GM19351 (cell line): ENCODE measurements around the gene OXNAD1.
A peak's percentile ranks its signal among the peaks of the same experiment; 100 is the strongest.

Experiments
- ATAC-seq: cut with Tn5 transposase; IDR thresholded peaks from one replicate; pipeline ENCODE4 v1.9.1; 2021; ENCODE audit warnings: mild to moderate bottlenecking, moderate library complexity; ENCODE audit not compliant: unreplicated experiment

The OXNAD1 gene

DNA sequence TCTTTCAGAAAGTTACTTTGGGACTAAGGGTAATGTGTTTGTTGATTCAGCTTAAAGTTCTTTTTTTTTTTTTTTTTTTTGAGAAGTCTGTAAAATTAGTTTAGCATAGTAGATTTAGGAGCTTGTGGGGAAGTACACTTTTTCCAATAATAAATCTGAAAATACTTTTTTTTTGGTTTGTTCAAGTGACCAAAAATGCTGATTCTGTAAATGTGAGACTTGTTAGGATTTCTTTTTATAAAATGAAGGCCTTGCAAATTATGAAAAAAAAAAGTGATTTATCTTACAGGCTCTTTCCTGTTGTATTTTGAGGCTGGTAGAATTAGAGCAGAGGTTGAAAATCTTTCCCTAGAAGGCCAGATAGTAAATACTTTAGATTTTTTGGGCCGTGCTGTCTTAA lies 7.6 kb downstream of the OXNAD1 start:
- no peak for ATAC-seq

DNA sequence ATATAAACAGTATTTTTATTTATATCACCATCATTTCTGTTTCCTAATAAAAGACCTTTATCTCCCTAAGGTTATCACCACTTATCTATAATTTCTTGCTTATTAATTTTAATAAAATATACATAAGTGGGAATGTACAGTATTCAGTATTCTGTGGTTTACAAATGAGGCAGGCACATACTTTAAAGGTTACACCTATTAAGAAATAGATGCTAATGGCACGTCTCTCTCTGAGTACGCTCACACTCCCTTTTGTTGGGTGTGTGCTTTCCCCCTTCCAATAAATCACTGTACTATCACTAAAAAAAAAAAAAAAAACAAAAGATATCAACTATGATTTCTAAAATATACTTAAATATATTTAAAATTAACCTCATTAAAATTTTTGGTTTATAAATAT lies 8.9 kb downstream of the OXNAD1 start:
- ATAC-seq: no peak

DNA sequence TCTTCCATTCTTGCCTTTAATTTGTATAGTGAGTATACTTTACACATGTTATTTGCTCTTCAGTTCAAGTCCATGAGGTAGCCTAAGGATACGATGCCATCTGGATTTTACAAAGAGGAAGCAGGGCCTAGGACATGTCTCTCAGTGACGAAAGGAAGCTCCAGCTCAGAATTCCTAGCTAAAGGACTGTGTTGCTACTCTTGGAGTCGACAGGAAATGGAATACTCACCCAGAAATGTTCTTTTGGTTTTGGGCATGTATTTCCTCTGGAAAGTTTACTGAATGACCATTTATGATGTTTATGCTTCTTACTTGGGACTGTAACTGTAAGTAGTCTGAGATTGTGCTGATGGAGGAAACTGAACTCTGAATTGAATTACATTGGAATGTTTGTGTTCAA lies 12.5 kb downstream of the OXNAD1 start:
- ATAC-seq: no peak

DNA sequence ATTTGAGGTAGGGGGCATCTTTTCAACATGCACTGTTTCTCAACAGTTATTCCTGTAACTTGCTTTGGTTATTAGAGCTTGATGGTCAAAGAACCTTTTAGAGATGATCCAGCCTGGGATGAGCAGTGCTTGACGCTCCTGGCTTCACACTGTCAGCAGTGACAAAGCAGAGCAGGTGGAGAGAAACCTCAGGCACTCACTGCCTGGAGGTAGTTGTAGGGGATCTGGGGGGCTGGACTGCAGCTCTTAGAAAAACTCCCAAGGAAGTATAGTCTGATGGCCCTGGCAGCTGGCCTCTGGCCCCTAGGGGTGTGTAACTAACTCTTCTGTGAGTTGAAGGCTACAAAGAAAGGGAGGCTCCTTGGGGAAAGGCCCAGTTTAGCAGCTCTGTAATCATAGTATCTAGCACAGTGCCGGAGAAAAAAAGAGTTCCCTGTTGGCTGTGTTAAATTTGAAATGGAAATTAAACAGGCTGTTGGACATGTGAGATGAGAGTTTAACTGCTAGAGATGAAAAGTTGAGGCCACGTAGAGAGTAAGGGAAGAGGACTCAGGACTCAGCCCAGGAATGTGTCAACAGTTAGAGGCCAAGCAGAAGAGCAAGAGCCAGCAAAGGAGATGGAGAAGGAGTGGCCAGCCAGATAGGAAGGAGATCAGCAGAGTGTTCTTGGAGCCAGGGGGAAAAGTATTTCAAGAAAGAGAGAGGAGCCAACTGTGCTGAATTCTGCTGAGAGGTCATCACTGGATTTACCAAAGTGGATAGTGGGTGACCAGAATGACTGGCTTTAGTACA lies 14.2 kb downstream of the OXNAD1 start:
- no peak for ATAC-seq

DNA sequence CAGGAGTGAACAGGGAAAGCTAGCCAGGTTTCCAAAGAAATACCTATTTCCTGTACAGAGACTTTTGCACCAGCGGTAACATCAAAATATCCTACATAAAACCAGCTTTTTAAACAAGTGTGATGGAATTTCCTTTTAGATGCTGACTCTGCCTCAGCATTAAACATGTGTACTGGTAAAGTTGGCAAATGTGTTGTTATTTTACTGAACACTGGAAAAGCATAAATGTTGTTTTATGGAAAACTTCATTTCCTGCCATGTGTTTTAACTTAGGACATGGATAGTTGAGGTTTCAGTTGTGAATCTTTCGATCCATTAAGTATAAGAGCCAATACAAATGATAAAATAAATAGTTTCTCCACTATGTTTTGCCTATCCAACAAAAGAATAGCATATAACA lies 15.7 kb downstream of the OXNAD1 start:
- ATAC-seq: no peak

DNA sequence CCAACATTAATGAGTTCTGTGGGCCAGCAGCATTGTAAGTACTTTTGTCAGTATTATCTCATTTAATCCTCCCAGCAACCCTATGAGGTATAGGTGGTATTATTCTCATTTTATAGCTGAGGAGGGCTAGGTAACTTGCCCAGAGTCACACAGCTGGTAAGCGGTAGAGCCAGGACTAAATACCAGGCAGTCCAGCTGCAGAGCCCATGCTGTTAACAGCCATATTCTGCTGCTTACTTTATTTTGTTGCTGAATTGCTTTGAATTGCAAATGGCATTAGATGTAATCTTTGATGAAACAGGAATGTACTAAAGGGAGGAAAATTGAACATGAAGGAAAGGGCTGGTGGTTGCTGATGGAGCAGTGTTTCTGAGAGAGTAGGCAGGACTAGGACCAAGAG lies 19.6 kb downstream of the OXNAD1 start:
- no peak for ATAC-seq

DNA sequence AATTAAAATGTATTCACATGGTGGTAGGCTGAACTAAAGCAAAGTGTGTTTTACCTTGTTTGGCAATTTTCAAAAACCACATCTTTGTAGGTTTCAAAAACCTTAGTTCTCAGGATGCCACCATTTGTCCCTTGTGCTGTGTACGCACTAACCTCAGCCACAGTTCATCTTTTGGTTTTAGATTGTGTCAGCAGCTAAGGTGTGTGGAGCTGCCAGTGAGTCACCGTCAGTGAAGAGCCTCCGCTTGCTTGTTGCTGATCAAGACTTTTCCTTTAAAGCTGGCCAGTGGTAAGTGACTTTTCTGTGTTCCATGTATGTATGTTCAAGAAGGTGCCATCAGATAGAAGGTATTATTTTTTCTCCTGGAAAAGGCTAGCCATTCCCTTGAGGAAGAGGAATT lies 21.1 kb downstream of the OXNAD1 start:
- peak; percentile 91 for ATAC-seq

DNA sequence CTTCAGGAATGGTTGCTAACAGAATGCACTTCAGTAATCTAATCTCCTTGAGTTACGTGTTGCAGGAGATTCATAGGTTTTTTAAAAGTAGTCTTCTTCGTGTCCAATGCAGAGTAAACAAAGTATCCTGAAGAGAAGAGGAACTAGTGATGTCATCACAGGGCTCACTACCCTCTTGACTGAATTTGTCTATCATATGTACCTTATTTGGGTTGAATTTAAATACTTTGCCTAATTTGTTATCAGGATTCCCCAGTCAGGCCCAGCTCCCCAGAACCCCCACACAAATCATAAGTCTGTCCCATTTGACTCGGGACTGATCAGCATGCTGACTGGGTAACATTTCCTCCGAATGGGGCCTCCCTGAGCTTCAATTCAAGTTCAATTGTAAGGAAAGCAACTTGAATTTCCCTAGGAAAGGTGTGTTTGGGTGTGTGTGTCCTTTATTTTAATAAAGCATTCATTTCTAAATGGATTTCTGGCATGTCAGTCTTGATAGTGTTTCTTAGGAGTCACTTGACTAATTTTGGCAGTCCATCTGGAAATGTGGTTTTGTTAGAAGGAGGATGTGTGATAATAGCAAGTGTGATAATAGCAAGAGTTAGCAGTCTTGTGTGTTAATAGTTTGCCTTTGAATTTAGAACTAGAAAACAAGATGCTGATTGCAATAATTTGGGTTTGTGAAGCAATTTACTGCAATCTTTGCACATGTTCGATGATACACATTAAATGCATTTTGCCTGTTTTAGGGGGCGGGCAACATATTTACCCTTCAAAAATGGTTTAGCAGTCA lies 21.9 kb downstream of the OXNAD1 start:
- no peak for ATAC-seq

DNA sequence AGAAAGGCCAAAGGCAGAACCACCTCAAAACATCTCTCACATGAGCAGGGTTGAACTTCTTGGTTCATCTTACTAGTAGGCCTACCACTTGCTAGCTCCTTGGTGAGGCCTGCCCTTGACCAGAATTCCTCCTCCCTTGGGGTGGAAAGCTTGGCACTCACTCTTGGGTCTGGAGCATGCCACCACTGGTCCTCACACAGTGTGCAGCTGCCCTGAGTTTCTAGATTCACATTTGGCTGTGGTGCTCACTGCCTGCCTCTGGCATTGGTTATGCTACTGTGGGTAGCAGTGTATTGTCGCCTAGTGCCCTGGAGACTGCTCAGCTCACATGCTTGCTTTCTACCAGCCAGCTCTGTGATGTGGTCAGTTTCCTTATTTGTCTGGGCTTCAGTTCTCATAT lies 23.7 kb downstream of the OXNAD1 start:
- ATAC-seq: no peak

DNA sequence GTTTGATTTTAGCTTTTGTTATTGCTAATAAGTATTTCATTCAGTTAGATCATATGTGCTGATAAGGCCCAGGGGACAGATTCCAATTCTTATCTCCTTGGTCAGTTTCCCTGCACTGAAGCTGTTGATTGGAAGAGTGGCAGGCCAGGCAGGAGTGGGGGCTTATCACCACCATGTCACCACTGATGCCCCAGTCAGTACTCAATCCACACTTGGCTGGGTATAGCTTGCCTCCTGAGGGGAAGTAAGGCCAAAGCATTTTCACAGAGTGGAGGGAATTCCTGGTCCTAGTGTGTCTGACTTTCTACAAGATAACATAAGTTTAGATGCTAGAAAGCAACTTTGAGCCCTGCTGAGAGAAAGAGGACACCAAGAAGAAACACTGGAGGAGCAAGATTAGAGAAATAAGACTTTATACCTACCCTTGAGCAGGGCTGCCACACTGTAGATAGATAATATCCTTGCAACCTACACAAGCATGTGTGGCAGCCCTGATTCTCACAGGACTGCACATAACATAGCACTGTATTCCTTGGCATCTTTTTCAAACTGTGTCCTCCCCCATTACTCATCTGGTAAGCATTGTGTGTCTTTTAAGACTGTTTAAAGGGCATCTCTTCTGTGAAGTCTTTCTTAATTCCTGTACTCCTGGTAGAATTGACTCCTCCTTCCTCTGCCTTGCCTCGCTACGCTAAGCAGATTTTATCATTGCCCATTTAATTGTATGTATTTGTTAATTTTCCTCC lies 24.3 kb downstream of the OXNAD1 start:
- no peak for ATAC-seq

DNA sequence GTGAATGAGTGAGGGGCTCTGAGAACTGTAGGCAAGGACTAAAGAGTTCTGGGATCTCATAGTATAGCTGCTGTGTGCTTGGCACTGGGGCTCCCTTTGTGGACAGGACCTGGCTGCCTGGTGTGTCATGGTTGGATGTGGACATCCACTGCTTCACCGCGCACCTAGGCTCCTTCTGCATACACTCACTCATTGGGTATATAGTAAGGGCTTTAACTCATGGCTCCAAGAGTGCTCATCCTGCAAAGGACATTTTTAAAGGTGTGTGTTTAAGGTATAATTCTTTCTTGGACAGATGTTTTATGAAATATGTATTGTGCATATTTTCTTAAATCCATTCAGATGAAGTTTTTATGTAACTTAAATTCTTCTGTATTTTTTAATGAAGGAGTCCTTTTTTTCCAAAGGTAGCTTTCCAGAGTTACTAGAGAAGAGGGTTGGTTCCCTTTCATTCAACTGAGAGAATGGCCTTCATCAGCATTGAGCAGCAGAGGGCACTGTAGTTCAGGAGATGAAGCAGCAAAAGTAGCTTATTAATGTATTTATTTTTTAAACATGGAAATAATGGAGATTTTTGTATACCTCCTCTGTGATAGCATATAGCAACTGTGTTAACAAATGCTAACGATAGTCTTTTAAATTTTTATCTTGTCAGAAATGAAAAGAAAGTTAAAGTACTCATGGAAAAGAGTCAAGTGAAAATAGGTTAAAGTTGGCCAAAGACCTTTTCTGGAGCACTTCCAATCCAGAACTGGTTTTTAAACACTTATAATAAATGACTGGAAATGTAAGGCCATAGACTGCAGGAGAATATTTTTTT lies 25.2 kb downstream of the OXNAD1 start:
- ATAC-seq: no peak

DNA sequence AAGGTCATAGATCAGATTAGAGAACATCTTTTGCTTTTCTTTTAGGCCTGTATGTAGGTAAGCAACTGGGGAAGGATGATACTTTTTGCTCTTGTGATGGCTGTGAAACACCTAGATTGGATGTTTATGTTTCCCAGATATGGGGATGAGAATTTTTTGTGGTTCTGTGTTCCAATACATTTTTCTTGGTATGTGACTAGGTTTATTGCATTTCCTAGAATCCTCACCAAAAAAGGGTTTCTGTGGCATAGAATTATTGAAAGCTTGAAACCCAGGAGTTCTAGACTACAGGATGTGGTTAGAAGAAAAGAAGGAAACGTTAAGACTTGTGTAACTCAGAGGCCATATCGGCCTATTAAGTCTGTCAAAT lies 25.8 kb downstream of the OXNAD1 start:
- no peak for ATAC-seq

DNA sequence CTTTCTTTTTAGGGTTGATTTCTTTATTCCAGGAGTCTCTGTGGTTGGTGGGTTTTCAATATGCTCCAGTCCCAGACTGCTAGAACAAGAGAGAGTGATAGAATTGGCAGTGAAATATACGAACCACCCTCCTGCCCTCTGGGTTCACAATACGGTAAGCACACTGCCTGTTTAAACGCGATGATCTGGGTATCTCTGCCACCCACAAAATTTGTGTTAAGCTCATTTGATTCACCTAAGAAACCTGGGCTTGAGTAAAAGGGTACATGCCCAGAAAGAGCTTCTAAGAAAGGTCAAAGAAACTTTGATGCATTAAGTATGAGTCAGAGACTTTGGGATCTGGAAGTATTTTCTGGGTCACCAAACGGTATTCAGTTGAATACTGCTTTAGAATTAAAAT lies 29.8 kb downstream of the OXNAD1 start:
- ATAC-seq: no peak

DNA sequence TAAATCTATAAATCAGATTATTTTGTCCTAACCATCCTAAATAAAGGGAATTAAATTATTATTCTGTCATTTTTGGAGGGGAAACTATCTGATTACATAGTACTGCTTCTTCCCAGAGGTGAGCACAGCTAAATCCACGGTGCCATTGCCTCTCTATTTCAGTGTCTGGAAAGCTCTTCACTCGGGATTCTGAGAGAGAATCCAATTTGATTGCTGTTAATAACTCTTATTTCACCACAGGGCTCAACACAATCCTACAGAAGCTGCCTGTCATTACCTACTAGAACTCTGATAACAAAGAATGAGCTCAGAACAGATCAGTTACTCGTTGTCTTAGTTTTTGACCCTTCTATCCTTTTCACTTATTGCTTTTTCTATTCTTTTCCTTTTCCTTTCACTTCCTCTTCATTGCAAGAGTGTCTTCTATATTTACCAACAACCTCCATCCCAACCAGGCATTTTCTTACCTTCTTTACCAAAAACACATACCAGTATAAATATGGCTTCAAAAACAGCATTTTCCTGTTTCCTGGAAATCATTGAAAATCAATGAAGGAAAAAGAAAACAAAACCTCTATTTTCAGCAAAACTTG lies 30.4 kb downstream of the OXNAD1 start:
- ATAC-seq: no peak

DNA sequence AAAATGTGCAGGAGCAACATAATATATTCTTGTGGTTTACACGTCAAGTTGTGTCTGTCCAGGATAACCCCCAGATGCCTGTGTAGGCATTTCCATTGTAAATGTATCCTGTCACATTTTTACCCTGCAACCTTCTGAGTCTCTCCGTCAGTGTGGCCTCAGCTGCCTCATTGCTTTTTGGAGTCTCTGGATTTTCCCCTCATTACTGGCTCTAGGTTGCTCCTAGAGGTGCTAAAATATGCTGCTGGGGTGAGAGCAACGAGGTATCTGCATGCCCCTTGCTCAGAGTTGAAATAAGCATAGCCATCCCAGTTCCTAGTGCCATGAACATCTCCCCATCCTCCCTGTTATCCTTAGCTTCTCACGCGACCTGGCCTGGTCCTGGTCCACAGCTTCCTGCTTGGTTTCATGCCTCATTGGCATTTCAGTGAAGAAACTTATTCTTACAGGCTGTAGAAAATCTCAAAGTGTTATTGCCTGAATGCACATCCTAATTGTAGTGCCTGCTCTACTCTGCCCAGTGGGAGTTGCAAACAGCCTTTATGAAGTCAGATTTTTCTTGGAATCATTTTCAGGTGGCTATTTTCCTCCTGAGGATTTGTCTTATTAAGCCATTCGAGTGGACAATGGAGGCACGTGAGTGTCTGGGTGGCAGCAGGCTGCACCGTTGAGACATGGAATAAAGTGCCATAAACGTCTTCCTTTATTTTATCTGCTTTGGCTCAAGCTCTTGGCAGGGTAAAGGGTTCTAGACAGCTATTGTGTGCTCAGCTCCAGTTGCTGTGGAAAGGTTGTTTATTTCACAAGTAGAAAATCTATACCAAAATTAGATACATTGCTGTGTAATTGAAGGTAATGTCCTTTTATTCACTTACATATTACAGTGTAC lies 33.2 kb downstream of the OXNAD1 start:
- ATAC-seq: no peak

DNA sequence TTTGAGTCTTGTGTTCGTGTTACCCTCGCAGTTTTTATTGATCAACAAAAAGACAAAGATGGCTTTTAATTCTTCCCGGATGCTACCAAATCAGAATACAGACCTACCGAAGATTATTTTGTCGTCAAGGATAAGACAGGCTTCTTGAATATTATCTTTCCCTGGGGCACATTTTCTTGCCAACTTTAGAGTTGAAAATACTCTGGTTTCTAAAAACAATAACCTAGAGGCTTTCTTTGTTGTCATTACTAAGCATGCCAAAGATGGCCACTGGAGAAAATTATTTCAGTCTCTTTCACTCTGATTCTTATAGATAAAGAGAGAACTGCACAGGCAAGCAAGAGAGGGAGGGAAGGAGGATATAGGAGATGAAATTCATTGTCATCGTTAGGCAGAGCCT lies 33.9 kb downstream of the OXNAD1 start:
- ATAC-seq: no peak

DNA sequence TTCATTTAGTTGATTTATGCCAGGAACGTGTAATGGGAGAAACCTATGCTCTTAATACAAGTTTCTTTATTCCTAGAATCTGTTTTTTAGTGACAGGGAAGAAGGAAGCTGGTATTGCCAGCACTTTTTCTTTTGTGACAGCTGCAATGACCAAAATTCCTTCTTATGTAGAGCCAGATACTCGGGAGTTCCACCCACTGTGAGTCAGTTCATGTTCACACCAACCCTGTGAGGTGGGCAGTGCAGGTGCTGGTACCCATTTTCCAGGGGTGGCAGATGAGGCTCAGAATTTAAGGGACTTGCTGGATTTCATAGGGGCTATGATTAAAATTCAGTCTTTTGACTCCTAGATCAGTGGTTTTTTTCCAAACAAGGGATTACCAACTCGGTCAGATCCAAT lies 34.7 kb downstream of the OXNAD1 start:
- no peak for ATAC-seq

DNA sequence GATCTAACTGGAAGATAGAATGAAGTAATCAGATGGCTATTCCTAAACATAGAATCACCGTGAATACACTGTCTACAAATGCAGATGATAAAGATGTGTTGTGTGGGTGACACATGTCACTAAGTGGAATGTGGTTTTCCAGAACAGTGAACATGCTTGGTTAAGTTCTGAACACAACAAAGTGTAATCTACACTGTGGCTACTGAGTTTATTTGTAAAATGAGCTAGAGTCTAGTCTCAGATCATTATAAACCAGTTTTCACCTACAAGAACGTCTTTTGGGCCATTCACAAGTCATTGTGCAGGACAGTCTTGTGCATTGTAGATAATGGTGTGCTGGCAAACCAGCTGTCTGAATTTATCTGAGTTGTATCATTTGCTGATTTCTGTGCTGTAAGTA lies 35.3 kb downstream of the OXNAD1 start:
- ATAC-seq: peak; percentile 54

DNA sequence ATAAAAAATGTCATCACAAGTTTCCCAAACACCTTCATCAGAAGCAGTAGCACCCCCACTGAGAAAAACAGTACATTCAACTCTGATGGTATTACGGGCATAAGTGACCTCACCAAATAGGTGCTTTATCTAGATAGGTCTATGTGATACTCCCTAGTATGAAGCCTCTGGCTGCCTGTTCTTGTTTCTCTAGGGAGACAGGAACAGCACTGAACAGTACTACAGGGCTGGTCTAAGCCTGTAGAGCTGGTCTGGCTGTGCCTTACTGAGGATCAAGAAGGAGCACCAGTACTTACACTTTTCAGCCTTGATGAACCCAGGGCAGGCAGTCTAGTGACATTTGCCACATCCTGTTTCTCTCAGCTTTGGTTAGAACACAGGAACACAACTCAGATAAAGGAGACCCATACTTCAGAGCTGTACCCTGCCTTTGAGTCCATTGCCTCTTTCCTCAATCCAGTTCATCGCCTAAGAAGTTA lies 35.9 kb downstream of the OXNAD1 start:
- ATAC-seq: peak; percentile 66
